ENCODE measurements around the gene PLCB4. TPM values are rescaled to one million over a fixed set of nuclear protein-coding genes. Genes with fewer than 3 reads are reported as not detected.

Gene PLCB4
- total RNA-seq, 4 donors from 2014 or later: 20.6 to 45.9 (median 34.2) TPM

DNA sequence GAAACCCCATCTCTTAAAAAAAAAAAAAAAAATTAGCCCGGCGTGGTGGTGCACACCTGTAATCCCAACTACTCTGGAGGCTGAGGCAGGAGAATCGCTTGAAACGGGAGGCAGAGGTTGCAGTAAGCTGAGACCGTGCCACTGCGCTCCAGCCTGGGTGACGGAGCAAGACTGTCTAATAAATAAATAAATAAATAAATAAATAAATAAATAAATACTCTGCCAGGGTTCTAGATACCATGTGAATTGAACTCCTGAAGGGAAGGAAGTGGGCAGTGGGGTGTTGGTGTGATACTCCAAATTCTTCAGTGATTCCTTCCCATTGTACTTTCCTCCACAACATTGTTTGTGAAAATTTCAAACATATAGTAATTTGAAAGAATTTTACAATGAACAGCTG, 100.5 kb downstream of the PLCB4 start:
- WGBS, 2 donors (ENCODE audit: low coverage in 1 of 2): 90 to 95% methylated on average over 7 of the region's 7 CpGs
- TF ChIP-seq, protein P1, sequence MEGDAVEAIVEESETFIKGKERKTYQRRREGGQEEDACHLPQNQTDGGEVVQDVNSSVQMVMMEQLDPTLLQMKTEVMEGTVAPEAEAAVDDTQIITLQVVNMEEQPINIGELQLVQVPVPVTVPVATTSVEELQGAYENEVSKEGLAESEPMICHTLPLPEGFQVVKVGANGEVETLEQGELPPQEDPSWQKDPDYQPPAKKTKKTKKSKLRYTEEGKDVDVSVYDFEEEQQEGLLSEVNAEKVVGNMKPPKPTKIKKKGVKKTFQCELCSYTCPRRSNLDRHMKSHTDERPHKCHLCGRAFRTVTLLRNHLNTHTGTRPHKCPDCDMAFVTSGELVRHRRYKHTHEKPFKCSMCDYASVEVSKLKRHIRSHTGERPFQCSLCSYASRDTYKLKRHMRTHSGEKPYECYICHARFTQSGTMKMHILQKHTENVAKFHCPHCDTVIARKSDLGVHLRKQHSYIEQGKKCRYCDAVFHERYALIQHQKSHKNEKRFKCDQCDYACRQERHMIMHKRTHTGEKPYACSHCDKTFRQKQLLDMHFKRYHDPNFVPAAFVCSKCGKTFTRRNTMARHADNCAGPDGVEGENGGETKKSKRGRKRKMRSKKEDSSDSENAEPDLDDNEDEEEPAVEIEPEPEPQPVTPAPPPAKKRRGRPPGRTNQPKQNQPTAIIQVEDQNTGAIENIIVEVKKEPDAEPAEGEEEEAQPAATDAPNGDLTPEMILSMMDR (IDR thresholded peaks at IDR 0.05): no peak
- TF ChIP-seq POLR2AphosphoS5 (IDR thresholded peaks at IDR 0.05) (no peak), POLR2A (IDR thresholded peaks at IDR 0.05) (no peak), EP300 (IDR thresholded peaks at IDR 0.05; ENCODE audit: low read depth) (no peak)
- peaks cover 0 to 6% (median 3%) of the 10 kb centered on the region in 4 donors for H3K4me1 ChIP-seq

DNA sequence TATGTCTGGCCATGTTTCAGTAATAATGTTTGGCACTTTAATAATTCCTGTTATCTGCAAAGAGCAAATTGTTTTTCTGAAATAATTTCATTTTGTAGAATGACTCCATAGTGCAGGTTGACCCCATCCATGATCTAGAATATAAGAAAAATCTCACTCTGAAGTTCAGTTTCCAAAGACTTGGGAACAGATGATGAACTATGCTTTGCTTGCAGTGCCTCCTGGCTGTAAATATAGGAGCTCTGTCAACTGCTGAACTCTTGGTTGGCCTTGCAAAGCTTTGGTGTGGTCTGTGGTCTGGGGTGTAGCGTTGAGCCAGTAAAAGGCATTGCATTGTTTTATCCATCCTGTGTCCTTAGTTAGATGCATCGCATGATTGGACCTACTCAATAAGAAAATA, 104.0 kb downstream of the PLCB4 start:
- no peak overlapping the region for H3K27ac ChIP-seq
- H3K9me3 ChIP-seq: no peaks in the 10 kb centered on the region
- TF ChIP-seq POLR2A (IDR thresholded peaks at IDR 0.05) (no peak), POLR2AphosphoS5 (IDR thresholded peaks at IDR 0.05) (no peak), EP300 (IDR thresholded peaks at IDR 0.05; ENCODE audit: low read depth) (no peak)
- TF ChIP-seq, protein P1 (IDR thresholded peaks at IDR 0.05): no peak
- WGBS, 2 donors (ENCODE audit: low coverage in 1 of 2): 33 to 55% methylated on average over 1 to 2 of the region's 2 CpGs
- DNase-seq: no peak
- no peaks in the 10 kb centered on the region for H3K36me3 ChIP-seq
- intact Hi-C loops (cut with DNase I; ENCODE audit: low total_unique reads) (no loop called here), in situ Hi-C loops (cut with MboI; ENCODE audit: low pct_ligation_motif_present in 1 of 4, low pct_unique_long_range_greater_than_20kb in 1 of 4, low sequenced_read_pairs in 3 of 4) (no loop called here)
- H3K4me1 ChIP-seq: no peaks in the 10 kb centered on the region
- H3K4me3 ChIP-seq: no peak overlapping the region
- H3K27me3 ChIP-seq: no peaks in the 10 kb centered on the region

More for the DNA sequence above, 100.5 kb downstream of the PLCB4 start:
- Histone ChIP-seq H3K9me3 (no peaks in the 10 kb centered on the region), H3K27me3 (no peaks in the 10 kb centered on the region), H3K27ac (no peak overlapping the region), H3K36me3 (no peaks in the 10 kb centered on the region), H3K4me3 (no peak overlapping the region)
- intact Hi-C loops (cut with DNase I; ENCODE audit: low total_unique reads): no loop called here
- in situ Hi-C loops (cut with MboI; ENCODE audit: low pct_ligation_motif_present in 1 of 4, low pct_unique_long_range_greater_than_20kb in 1 of 4, low sequenced_read_pairs in 3 of 4): no loop called here
- DNase-seq: no peak

DNA sequence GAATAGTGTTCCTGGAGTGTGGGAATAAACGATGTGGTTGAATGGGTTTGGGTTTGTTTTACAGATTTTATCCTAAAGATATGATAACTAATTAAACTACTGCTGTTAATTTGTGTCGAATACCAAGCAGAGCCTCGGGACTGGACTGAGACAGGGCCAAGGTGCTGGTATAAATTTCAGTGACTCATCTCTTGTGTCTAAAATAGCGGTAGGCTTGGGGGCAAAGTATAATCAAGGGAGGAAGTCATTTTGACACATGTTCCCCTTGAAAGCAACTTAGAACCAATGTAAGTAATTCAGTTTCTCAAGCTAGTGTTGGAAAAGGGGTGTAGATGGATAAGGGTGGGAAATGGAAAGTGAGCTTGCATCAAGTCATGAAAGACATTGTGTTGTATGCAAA, 108.4 kb downstream of the PLCB4 start:
- no peak for DNase-seq
- intact Hi-C loops (cut with DNase I; ENCODE audit: low total_unique reads): no loop called here
- Histone ChIP-seq H3K36me3 (no peaks in the 10 kb centered on the region), H3K27me3 (no peaks in the 10 kb centered on the region), H3K4me3 (no peak overlapping the region), H3K9me3 (no peaks in the 10 kb centered on the region), H3K4me1 (peaks cover 0 to 5% (median 0%) of the 10 kb centered on the region in 4 donors), H3K27ac (no peak overlapping the region)
- WGBS, 2 donors (ENCODE audit: low coverage in 1 of 2): 82 to 90% methylated on average over 4 of the region's 4 CpGs
- in situ Hi-C loops (cut with MboI; ENCODE audit: low pct_ligation_motif_present in 1 of 4, low pct_unique_long_range_greater_than_20kb in 1 of 4, low sequenced_read_pairs in 3 of 4): no loop called here
- no peak for TF ChIP-seq POLR2AphosphoS5 (IDR thresholded peaks at IDR 0.05)
- TF ChIP-seq POLR2A (IDR thresholded peaks at IDR 0.05): no peak
- TF ChIP-seq, protein P1 (IDR thresholded peaks at IDR 0.05): no peak
- no peak for TF ChIP-seq EP300 (IDR thresholded peaks at IDR 0.05; ENCODE audit: low read depth)

DNA sequence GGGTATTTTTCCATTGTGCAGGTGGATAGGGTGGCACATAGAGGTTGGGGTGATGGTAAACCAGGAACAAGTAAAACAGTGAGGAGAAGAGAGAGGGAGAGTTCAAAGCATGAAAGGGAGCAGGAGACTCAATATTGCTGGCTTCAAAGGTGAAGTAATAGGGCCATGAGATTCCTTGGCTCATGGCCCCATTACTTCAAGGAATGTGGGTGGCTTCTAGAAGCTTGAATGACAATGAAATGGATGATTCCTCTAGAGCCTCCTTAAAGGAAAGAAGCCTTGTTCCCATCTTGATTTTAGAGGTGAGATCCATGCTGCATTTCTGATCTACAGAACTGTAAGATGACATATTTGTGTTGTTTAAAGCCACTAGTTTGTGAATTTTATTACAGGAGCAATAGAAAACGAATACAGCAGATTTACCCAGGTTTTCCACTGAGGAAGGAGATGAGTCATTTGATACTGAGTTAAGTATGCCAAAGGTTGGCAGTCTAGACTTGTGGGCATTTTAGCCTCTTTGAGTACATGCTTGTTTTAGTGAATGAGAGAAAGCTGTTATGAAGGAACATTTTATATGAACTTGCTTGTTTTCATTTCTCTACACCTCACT, 110.4 kb downstream of the PLCB4 start:
- Histone ChIP-seq H3K4me1 (peaks cover 0 to 5% (median 0%) of the 10 kb centered on the region in 4 donors), H3K4me3 (no peak overlapping the region), H3K9me3 (no peaks in the 10 kb centered on the region), H3K27ac (no peak overlapping the region), H3K27me3 (no peaks in the 10 kb centered on the region), H3K36me3 (no peaks in the 10 kb centered on the region)
- WGBS, 2 donors (ENCODE audit: low coverage in 1 of 2): 20 to 28% methylated on average over 1 of the region's 1 CpG
- in situ Hi-C loops (cut with MboI; ENCODE audit: low pct_ligation_motif_present in 1 of 4, low pct_unique_long_range_greater_than_20kb in 1 of 4, low sequenced_read_pairs in 3 of 4) (no loop called here), intact Hi-C loops (cut with DNase I; ENCODE audit: low total_unique reads) (no loop called here)
- DNase-seq: no peak
- no peak for TF ChIP-seq EP300 (IDR thresholded peaks at IDR 0.05; ENCODE audit: low read depth)
- no peak for TF ChIP-seq POLR2A (IDR thresholded peaks at IDR 0.05)

DNA sequence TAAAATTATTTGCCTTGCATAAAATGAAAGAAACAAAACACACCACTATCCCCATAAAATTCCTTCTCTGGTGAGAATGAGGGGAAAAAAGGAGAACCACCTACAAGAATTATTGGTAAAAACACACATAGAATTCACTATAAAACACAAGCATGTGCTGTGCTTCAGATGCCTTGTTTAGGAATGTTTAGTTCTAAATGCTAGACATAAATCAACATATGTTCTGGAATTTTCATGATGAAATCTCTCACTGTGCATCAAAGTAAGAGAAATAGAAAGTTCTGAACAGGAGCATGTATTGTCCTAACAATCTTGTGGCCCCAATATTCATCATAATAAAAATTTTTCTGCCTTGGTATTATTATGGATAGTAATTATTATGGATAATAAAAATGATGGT, 111.0 kb downstream of the PLCB4 start:
- Histone ChIP-seq H3K9me3 (no peaks in the 10 kb centered on the region), H3K27ac (no peak overlapping the region)

More for the DNA sequence above, 111.0 kb downstream of the PLCB4 start:
- no peak for DNase-seq
- Histone ChIP-seq H3K27me3 (no peaks in the 10 kb centered on the region), H3K4me3 (no peak overlapping the region), H3K4me1 (peaks cover 0 to 5% (median 0%) of the 10 kb centered on the region in 4 donors), H3K36me3 (no peaks in the 10 kb centered on the region)
- TF ChIP-seq EP300 (IDR thresholded peaks at IDR 0.05; ENCODE audit: low read depth) (no peak), POLR2A (IDR thresholded peaks at IDR 0.05) (no peak), POLR2AphosphoS5 (IDR thresholded peaks at IDR 0.05) (no peak)
- TF ChIP-seq, protein P1 (IDR thresholded peaks at IDR 0.05): no peak
- intact Hi-C loops (cut with DNase I; ENCODE audit: low total_unique reads): no loop called here
- in situ Hi-C loops (cut with MboI; ENCODE audit: low pct_ligation_motif_present in 1 of 4, low pct_unique_long_range_greater_than_20kb in 1 of 4, low sequenced_read_pairs in 3 of 4): no loop called here

All from transverse colon (tissue), 4 donors.